Measurements from ENCODE around the gene FMOD.
"Not testable (repeated sequence)": the region's sequence is repeated elsewhere in the genome, so short reads cannot be mapped to it uniquely, and the experiment has no call there.

Gene FMOD

DNA sequence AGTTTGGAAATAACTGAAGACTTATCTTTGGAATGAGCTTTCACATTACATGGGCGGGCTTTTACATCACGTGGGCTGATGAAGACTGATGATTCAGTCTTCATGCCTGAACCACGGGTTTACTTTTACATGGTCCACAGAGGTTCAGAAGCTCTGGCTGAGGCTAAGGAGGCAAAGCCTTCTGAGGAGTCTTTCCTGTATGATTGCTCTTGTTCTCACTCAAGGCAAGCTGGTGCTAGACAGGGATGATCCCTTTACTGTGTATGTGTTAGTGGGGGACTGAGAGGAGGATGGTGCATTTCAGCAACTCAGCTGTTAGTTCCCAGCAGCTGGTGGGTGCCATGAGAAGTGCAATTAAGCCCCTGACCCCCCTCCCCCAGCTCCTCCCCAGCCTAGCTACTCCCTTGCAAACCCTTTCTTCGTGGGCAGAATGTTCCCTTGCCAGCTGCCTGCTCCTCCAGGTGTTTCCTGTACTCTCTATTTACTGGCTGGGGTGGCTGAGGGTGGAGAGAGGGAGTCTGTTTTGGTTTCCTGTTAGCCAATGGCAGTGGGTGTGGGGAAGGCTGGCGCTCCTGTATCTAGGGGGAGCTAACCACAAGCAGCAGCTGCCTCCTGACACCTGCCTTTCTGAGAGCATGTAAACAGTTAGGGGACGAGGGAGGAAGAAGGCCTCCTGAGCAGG, 30.2 kb downstream of the FMOD start:
- Histone ChIP-seq H3K9me3 (no peaks in the 10 kb centered on the region), H3K4me1 (ENCODE audit: control insufficient read depth in 1 of 2, insufficient read depth in 1 of 2, low read depth in 1 of 2, low read length in 1 of 2) (peaks cover 57 to 58% of the 10 kb centered on the region in 2 experiments), H3K4me3 (ENCODE audit: low read depth in 1 of 2, low read length in 1 of 2) (no peak overlapping the region), H3K27me3 (no peaks in the 10 kb centered on the region), H3K36me3 (no peaks in the 10 kb centered on the region), H3K27ac (peak overlapping the region; percentile 65)
- TF ChIP-seq, protein P1, sequence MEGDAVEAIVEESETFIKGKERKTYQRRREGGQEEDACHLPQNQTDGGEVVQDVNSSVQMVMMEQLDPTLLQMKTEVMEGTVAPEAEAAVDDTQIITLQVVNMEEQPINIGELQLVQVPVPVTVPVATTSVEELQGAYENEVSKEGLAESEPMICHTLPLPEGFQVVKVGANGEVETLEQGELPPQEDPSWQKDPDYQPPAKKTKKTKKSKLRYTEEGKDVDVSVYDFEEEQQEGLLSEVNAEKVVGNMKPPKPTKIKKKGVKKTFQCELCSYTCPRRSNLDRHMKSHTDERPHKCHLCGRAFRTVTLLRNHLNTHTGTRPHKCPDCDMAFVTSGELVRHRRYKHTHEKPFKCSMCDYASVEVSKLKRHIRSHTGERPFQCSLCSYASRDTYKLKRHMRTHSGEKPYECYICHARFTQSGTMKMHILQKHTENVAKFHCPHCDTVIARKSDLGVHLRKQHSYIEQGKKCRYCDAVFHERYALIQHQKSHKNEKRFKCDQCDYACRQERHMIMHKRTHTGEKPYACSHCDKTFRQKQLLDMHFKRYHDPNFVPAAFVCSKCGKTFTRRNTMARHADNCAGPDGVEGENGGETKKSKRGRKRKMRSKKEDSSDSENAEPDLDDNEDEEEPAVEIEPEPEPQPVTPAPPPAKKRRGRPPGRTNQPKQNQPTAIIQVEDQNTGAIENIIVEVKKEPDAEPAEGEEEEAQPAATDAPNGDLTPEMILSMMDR (IDR thresholded peaks at IDR 0.05) = no peak

DNA sequence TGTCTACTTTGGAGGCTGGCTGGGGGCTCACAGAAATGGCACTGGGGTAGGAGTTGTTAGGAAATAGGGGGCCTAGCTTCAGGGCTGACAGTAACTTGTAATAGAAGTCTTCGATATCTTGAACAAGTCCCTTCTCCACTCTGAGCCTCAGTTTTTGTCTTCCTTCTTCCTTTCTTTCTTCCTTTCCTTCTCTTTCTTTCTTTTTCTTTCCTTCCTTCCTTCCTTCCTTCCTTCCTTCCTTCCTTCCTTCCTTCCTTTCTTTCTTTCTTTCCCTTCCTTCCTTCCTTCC, 32.7 kb downstream of the FMOD start:
- Histone ChIP-seq H3K4me1 (ENCODE audit: control insufficient read depth in 1 of 2, insufficient read depth in 1 of 2, low read depth in 1 of 2, low read length in 1 of 2) (peaks cover 31 to 35% of the 10 kb centered on the region in 2 experiments), H3K9me3 (no peaks in the 10 kb centered on the region), H3K36me3 (no peaks in the 10 kb centered on the region), H3K27ac (no peak overlapping the region), H3K4me3 (ENCODE audit: low read depth in 1 of 2, low read length in 1 of 2) (no peak overlapping the region), H3K27me3 (no peaks in the 10 kb centered on the region)
- TF ChIP-seq, protein P1 (IDR thresholded peaks at IDR 0.05) = no peak

DNA sequence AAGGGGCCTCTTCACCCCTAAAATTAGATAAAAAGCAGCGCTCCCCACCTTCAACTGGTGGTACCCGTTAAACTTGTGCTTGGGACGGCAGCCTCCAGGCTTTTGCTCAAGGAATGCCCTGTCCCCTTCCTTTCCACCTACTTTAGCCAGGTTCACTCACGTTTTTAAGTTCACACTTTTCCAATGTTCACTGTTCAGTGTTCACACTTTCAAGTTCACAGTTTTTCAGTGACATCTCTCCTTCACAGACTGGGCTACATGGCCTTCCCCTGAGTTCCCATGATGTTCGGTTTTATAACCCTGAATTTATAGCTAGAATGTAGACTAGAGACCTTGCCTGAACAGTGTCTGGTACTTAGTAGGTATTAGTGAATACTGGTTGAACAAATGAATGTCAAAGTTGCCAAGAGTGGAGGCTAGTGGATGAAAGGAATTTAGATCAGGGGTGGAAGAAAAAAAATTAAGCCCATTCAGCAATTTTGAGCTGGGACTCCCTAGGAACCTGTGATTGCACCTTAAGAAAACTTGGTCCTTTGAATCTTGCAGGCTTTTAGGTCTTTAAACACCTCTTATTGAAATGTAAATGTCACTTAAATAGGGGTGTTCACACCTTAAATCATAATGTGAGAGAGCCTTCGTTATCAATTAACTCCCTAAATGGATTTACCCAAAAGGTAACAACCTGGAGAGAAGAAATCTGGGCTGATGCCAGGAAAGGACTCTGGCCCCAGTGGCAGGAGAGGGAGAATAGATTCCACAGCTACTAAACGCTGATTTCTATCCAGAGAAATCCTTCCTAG, 33.3 kb downstream of the FMOD start:
- Histone ChIP-seq H3K27ac (no peak overlapping the region), H3K4me1 (ENCODE audit: control insufficient read depth in 1 of 2, insufficient read depth in 1 of 2, low read depth in 1 of 2, low read length in 1 of 2) (peaks cover 26 to 30% of the 10 kb centered on the region in 2 experiments), H3K36me3 (no peaks in the 10 kb centered on the region), H3K4me3 (ENCODE audit: low read depth in 1 of 2, low read length in 1 of 2) (no peak overlapping the region), H3K9me3 (no peaks in the 10 kb centered on the region), H3K27me3 (no peaks in the 10 kb centered on the region)
- TF ChIP-seq, protein P1 (IDR thresholded peaks at IDR 0.05) = no peak

DNA sequence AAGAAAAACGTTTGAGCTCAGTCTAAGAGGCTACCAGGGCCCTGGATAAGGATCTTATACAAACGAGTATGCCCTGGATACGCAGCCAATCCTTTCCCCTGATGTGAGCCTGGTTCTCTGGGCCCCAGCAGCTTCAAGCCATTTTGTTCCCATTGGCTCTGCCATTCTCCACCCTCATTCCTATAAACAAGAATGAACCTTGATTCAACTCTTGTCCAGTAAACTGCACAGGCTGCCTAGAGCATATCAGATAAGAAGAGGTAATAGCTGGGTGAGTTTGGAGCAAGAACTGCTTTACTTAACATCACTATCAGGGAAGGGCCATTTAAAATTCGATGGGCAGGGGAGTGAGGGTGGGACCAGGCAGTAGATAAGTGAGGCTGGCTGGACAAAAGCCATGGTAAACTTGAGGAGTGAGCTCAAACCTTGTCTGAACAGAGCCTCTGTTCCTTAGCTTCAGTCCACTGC, 34.3 kb downstream of the FMOD start:
- Histone ChIP-seq H3K4me3 (ENCODE audit: low read depth in 1 of 2, low read length in 1 of 2) (no peak overlapping the region), H3K27me3 (no peaks in the 10 kb centered on the region), H3K9me3 (no peaks in the 10 kb centered on the region), H3K27ac (no peak overlapping the region), H3K4me1 (ENCODE audit: control insufficient read depth in 1 of 2, insufficient read depth in 1 of 2, low read depth in 1 of 2, low read length in 1 of 2) (peaks cover 16 to 20% of the 10 kb centered on the region in 2 experiments), H3K36me3 (peaks cover 2% of the 10 kb centered on the region)
- TF ChIP-seq, protein P1 (IDR thresholded peaks at IDR 0.05) = no peak

DNA sequence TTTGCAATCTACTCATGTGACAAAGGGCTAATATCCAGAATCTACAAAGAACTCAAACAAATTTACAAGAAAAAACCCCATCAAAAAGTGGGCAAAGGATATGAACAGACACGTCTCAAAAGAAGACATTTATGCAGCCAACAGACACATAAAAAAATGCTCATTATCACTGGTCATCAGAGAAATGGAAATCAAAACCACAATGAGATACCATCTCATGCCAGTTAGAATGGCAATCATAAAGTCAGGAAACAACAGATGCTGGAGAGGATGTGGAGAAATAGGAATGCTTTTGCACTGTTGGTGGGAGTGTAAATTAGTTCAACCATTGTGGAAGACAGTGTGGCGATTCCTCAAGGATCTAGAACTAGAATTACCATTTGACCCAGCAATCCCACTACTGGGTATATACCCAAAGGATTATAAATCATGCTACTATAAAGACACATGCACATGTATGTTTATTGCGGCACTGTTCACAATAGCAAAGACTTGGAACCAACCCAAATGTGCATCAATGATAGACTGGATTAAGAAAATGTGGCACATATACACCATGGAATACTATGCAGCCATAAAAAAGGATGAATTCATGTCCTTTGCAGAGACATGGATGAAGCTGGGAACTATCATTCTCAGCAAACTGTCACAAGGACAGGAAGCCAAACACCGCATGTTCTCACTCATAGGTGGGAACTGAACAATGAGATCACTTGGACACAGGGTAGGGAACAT, 36.7 kb downstream of the FMOD start:
- not testable (repeated sequence) for H3K9me3 ChIP-seq

More for the DNA sequence above, 36.7 kb downstream of the FMOD start:
- not testable (repeated sequence) for H3K27ac ChIP-seq; H3K4me3 ChIP-seq (ENCODE audit: low read depth in 1 of 2, low read length in 1 of 2); H3K27me3 ChIP-seq
- peaks cover 13 to 24% of the 10 kb centered on the region in 2 experiments for H3K4me1 ChIP-seq (ENCODE audit: control insufficient read depth in 1 of 2, insufficient read depth in 1 of 2, low read depth in 1 of 2, low read length in 1 of 2)
- peaks cover 25% of the 10 kb centered on the region for H3K36me3 ChIP-seq
